Endothelial cell of umbilical vein (primary cell): ENCODE data around the gene PCDH9.

Experiments
- EZH2 ChIP-seq: IDR thresholded peaks from 2 replicates; pipeline ENCODE4 v1.6.1; 2012; ENCODE audit warnings: borderline replicate concordance, low read depth, mild to moderate bottlenecking, moderate library complexity, low read length, inconsistent platforms; ENCODE audit not compliant: severe bottlenecking
- FOS ChIP-seq: IDR thresholded peaks from 2 replicates; pipeline ENCODE4 v1.6.1; 2011; ENCODE audit warnings: mild to moderate bottlenecking, low read length, moderate library complexity, borderline replicate concordance; ENCODE audit not compliant: insufficient read depth
- GATA2 ChIP-seq: IDR thresholded peaks from 2 replicates; pipeline ENCODE4 v1.7.0; 2011; ENCODE audit warnings: low read depth, mild to moderate bottlenecking, moderate library complexity, mixed read lengths, low read length; ENCODE audit not compliant: insufficient read length, insufficient read depth
- JUN ChIP-seq: IDR thresholded peaks from 2 replicates; pipeline ENCODE4 v1.6.1; 2011; ENCODE audit warnings: borderline replicate concordance, low read depth; ENCODE audit not compliant: insufficient read length, insufficient read depth
- MYC ChIP-seq: IDR thresholded peaks from one replicate; pipeline ENCODE4 v1.6.1; 2011; ENCODE audit warnings: mild to moderate bottlenecking, low read depth, low read length
- POLR2A ChIP-seq: IDR thresholded peaks from 2 replicates; pipeline ENCODE4 v1.6.1; 2012; ENCODE audit warnings: low read depth, mild to moderate bottlenecking, control low read depth, low read length
- POLR2AphosphoS5 ChIP-seq: IDR thresholded peaks from 2 replicates; pipeline ENCODE4 v1.6.1; 2012; ENCODE audit warnings: low read depth, mild to moderate bottlenecking, control low read depth, low read length, moderate library complexity; ENCODE audit not compliant: insufficient read depth
- TF ChIP-seq, protein P1 (sequence below), 2 donors: IDR thresholded peaks; 1 replicate in 1 of 2; 2 replicates in 1 of 2; pipeline ENCODE4 v1.5.1; 2011; ENCODE audit warnings: low read length in 2 of 2, mild to moderate bottlenecking in 2 of 2, moderate library complexity in 2 of 2, control low read depth in 1 of 2, inconsistent platforms in 1 of 2, low read depth in 1 of 2; ENCODE audit not compliant: insufficient read depth in 1 of 2; ENCODE audit errors: extremely low read depth in 1 of 2
- TF ChIP-seq, protein P2 (sequence below): IDR thresholded peaks from 2 replicates; pipeline ENCODE4 v1.6.1; 2011; ENCODE audit not compliant: insufficient read depth, insufficient read length

DNA sequence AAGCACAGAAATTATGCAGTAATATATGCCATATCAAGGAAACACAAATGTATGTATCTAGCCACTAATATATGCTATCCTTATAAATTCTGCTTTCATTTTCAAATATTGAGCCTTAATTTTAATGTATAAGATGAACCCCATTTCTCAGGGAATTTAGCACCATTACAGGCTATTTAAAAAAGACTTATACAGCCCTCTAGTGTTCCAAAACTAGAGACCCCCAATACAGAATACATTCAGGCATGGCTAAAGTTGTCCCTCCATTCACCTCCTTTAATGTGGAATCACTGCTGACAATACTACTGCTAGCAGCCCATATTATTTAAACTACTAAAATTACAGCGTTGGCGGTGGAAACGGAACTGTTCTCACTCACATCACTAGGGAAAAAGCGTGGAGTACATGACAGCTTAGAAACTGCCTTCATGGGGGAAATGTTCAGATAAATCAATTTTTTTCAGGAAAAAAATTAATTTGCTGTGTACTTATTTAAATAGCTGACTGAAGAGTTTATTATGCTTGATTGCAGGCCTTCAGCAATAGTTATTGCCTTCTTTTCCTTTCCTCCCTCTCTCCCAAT, 541.0 kb downstream of the PCDH9 start:
- TF ChIP-seq, protein P1, sequence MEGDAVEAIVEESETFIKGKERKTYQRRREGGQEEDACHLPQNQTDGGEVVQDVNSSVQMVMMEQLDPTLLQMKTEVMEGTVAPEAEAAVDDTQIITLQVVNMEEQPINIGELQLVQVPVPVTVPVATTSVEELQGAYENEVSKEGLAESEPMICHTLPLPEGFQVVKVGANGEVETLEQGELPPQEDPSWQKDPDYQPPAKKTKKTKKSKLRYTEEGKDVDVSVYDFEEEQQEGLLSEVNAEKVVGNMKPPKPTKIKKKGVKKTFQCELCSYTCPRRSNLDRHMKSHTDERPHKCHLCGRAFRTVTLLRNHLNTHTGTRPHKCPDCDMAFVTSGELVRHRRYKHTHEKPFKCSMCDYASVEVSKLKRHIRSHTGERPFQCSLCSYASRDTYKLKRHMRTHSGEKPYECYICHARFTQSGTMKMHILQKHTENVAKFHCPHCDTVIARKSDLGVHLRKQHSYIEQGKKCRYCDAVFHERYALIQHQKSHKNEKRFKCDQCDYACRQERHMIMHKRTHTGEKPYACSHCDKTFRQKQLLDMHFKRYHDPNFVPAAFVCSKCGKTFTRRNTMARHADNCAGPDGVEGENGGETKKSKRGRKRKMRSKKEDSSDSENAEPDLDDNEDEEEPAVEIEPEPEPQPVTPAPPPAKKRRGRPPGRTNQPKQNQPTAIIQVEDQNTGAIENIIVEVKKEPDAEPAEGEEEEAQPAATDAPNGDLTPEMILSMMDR (IDR thresholded peaks at IDR 0.05; ENCODE audit: extremely low read depth in 1 of 2, insufficient read depth in 1 of 2, low read depth in 1 of 2, low read length in 2 of 2): peak in 1 of 2 donors; percentile 9
- TF ChIP-seq POLR2AphosphoS5 (no peak), EZH2 (no peak), POLR2A (no peak), JUN (no peak), FOS (no peak), MYC (no peak), GATA2 (no peak)
- TF ChIP-seq, protein P2, sequence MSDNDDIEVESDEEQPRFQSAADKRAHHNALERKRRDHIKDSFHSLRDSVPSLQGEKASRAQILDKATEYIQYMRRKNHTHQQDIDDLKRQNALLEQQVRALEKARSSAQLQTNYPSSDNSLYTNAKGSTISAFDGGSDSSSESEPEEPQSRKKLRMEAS: no peak
